H1 (cell line): Measurements from ENCODE around the gene BAIAP2L2. TPM values are rescaled to one million over a fixed set of nuclear protein-coding genes. Genes with fewer than 3 reads are reported as not detected.

ENCODE experiments used
- CTCF ChIA-PET: fragments of 300-600 bp; sonication (Branson Sonifier 250); formaldehyde crosslinking; loops from one replicate; lab custom pipeline; 2021; ENCODE audit not compliant: partially characterized antibody; lab: Charles Lee
- POLR2A ChIA-PET: fragments of 300-600 bp; sonication (Branson Sonifier 250); formaldehyde crosslinking; loops from one replicate; lab custom pipeline; 2021; ENCODE audit warnings: inconsistent platforms; ENCODE audit not compliant: partially characterized antibody; lab: Charles Lee
- DNase-seq, 2 experiments: peaks; one replicate each; pipeline versions ENCODE4 v3.0.0 to v3.0.0-alpha.2; 2010 to 2022; ENCODE audit warnings: low spot score in 2 of 2, low read depth in 1 of 2, mixed read lengths in 1 of 2
- FAIRE-seq: peaks from 2 replicates; lab custom pipeline; 2011; peaks lifted over from hg19 to GRCh38; lab: Jason Lieb, UNC
- H2AFZ ChIP-seq: 2 replicates; pipeline ENCODE4 v1.8.1; 2012; ENCODE audit warnings: low read length, inconsistent platforms
- H2AK5ac ChIP-seq: 2 replicates; pipeline ENCODE4 v1.6.1; 2013; ENCODE audit warnings: low read depth, low read length
- H2BK120ac ChIP-seq: replicated peaks from 2 replicates; pipeline ENCODE3; 2013; ENCODE audit warnings: low read depth, low read length, inconsistent platforms
- H2BK12ac ChIP-seq: 2 replicates; pipeline ENCODE4 v1.6.1; 2013; ENCODE audit warnings: low read depth, low read length
- H2BK15ac ChIP-seq: 2 replicates; pipeline ENCODE4 v1.6.1; 2013; ENCODE audit warnings: low read length
- H2BK20ac ChIP-seq: 2 replicates; pipeline ENCODE4 v1.6.1; 2013; ENCODE audit warnings: low read length
- H2BK5ac ChIP-seq: 2 replicates; pipeline ENCODE4 v1.6.1; 2013; ENCODE audit warnings: low read depth, low read length
- H3K14ac ChIP-seq: 2 replicates; pipeline ENCODE4 v1.6.1; 2013; ENCODE audit warnings: inconsistent platforms; ENCODE audit not compliant: insufficient read length
- H3K18ac ChIP-seq: 2 replicates; pipeline ENCODE4 v1.6.1; 2013; ENCODE audit warnings: low read length; ENCODE audit errors: extremely low read depth
- H3K23ac ChIP-seq: 2 replicates; pipeline ENCODE4 v1.6.1; 2013; ENCODE audit warnings: inconsistent platforms; ENCODE audit not compliant: insufficient read length
- H3K23me2 ChIP-seq: 2 replicates; pipeline ENCODE4 v1.6.1; 2013; ENCODE audit warnings: low read depth, low read length
- H3K27ac ChIP-seq: 2 replicates; pipeline ENCODE4 v1.6.1; 2011; ENCODE audit warnings: low read depth, low read length, inconsistent platforms
- H3K27me3 ChIP-seq, 4 experiments: replicated peaks in 1 of 4; 1 replicate in 1 of 4; 2 replicates in 3 of 4; pipeline versions ENCODE4 v1.6.1 to v1.8.1; 2011 to 2013; ENCODE audit warnings: low read length in 3 of 4, mild to moderate bottlenecking in 3 of 4, inconsistent platforms in 2 of 4, mixed read lengths in 2 of 4, moderate library complexity in 1 of 4; ENCODE audit not compliant: control insufficient read depth in 3 of 4, insufficient read depth in 3 of 4; ENCODE audit errors: extremely low read depth in 1 of 4
- H3K36me3 ChIP-seq, 4 experiments: 2 replicates each; pipeline versions ENCODE4 v1.6.1 to v1.8.1; 2011 to 2013; ENCODE audit warnings: mild to moderate bottlenecking in 4 of 4, low read length in 3 of 4, moderate library complexity in 2 of 4, control low read depth in 1 of 4, inconsistent platforms in 1 of 4; ENCODE audit not compliant: insufficient read depth in 4 of 4, control insufficient read depth in 2 of 4
- H3K4ac ChIP-seq: replicated peaks from 2 replicates; pipeline ENCODE3; 2013; ENCODE audit warnings: low read length, low read depth, mixed read lengths, inconsistent platforms; ENCODE audit not compliant: insufficient read length
- H3K4me1 ChIP-seq, 4 experiments: replicated peaks in 1 of 4; 1 replicate in 1 of 4; 2 replicates in 3 of 4; pipeline versions ENCODE4 v1.6.1 to v1.8.1; 2011 to 2013; ENCODE audit warnings: low read length in 3 of 4, inconsistent platforms in 2 of 4, mixed read lengths in 1 of 4; ENCODE audit not compliant: insufficient read depth in 4 of 4, control insufficient read depth in 3 of 4
- H3K4me2 ChIP-seq, 2 experiments: 2 replicates each; pipeline versions ENCODE4 v1.6.1 to v1.8.1; 2011 to 2013; ENCODE audit warnings: low read depth in 2 of 2, low read length in 2 of 2, control low read depth in 1 of 2, inconsistent platforms in 1 of 2, mild to moderate bottlenecking in 1 of 2; ENCODE audit not compliant: insufficient read depth in 1 of 2
- H3K4me3 ChIP-seq, 4 experiments: fragments of 200-600, 300-600 bp in 1 of 4; sonication (generic), shearing (Covaris generic), sonication (Bioruptor Twin) in 1 of 4; 2 replicates each; pipeline versions ENCODE4 v1.5.1 to v1.8.1; 2011 to 2016; ENCODE audit warnings: low read length in 4 of 4, low read depth in 3 of 4, control low read depth in 2 of 4, inconsistent platforms in 2 of 4, mild to moderate bottlenecking in 2 of 4, mixed read lengths in 1 of 4, moderate library complexity in 1 of 4; ENCODE audit not compliant: insufficient read depth in 2 of 4; ENCODE audit errors: extremely low read depth in 1 of 4
- H3K56ac ChIP-seq: replicated peaks from 2 replicates; pipeline ENCODE3; 2013; ENCODE audit warnings: low read depth, mild to moderate bottlenecking, mixed read lengths, low read length, inconsistent platforms; ENCODE audit not compliant: insufficient read length
- H3K79me1 ChIP-seq: 2 replicates; pipeline ENCODE4 v1.6.1; 2013; ENCODE audit warnings: low read depth, low read length, control low read depth
- H3K79me2 ChIP-seq, 2 experiments: 2 replicates each; pipeline versions ENCODE4 v1.6.1 to v1.8.1; 2012 to 2013; ENCODE audit warnings: low read length in 2 of 2, mild to moderate bottlenecking in 2 of 2, inconsistent platforms in 1 of 2; ENCODE audit not compliant: insufficient read depth in 2 of 2, control insufficient read depth in 1 of 2
- H3K9ac ChIP-seq, 4 experiments: replicated peaks in 1 of 4; 1 replicate in 1 of 4; 2 replicates in 3 of 4; pipeline versions ENCODE4 v1.6.1 to v1.8.1; 2011 to 2013; ENCODE audit warnings: low read depth in 3 of 4, low read length in 3 of 4, control low read depth in 2 of 4, mild to moderate bottlenecking in 2 of 4, moderate library complexity in 2 of 4, inconsistent platforms in 1 of 4; ENCODE audit errors: extremely low read depth in 1 of 4
- H3K9me3 ChIP-seq, 2 experiments: 2 replicates each; pipeline versions ENCODE4 v1.6.1 to v1.8.1; 2012 to 2013; ENCODE audit warnings: mild to moderate bottlenecking in 2 of 2, moderate library complexity in 2 of 2, control low read depth in 1 of 2, inconsistent platforms in 1 of 2, low read depth in 1 of 2, low read length in 1 of 2, mixed read lengths in 1 of 2; ENCODE audit not compliant: insufficient read depth in 2 of 2
- H4K20me1 ChIP-seq, 2 experiments: replicated peaks in 1 of 2; 2 replicates each; pipeline versions ENCODE3 to v1.8.1; 2011 to 2013; ENCODE audit warnings: inconsistent platforms in 2 of 2, low read length in 2 of 2, mild to moderate bottlenecking in 1 of 2; ENCODE audit not compliant: insufficient read depth in 2 of 2, control insufficient read depth in 1 of 2
- H4K5ac ChIP-seq: 2 replicates; pipeline ENCODE4 v1.6.1; 2013; ENCODE audit warnings: low read length, low read depth, mixed read lengths, inconsistent platforms; ENCODE audit not compliant: insufficient read length
- H4K8ac ChIP-seq: 2 replicates; pipeline ENCODE4 v1.8.0; 2013; ENCODE audit warnings: mild to moderate bottlenecking, moderate library complexity, low read length, inconsistent platforms; ENCODE audit not compliant: insufficient read depth; ENCODE audit errors: extremely low read depth
- H4K91ac ChIP-seq: replicated peaks from 2 replicates; pipeline ENCODE3; 2013; ENCODE audit warnings: low read length, mixed read lengths, inconsistent platforms; ENCODE audit not compliant: insufficient read length
- WGBS, 2 experiments: shearing (Covaris generic) in 1 of 2; methylation state at CpG; one replicate each; pipeline versions ENCODE4 v1.1.6 to v1.1.7; 2013 to 2015; ENCODE audit warnings: low lambda C conversion rate in 2 of 2, mixed read lengths in 2 of 2, inconsistent platforms in 1 of 2, low coverage in 1 of 2, missing lambda C conversion rate in 1 of 2; ENCODE audit not compliant: insufficient replicate concordance in 2 of 2, insufficient coverage in 1 of 2, insufficient read length in 1 of 2; ENCODE audit errors: extremely low coverage in 1 of 2, missing lambda C conversion rate in 1 of 2; 5-methylcytosine and 5-hydroxymethylcytosine counted together
- polyA plus RNA-seq, 7 experiments: library from polyadenylated mRNA; depleted of rRNA in 3 of 7; stranded (reverse) in 5 of 7; unstranded in 2 of 7; fragments of >200 nt in 5 of 7; fragments of 200-250 nt in 2 of 7; gene quantifications; 1 replicate in 5 of 7; 2 replicates in 1 of 7; 4 replicates in 1 of 7; pipeline versions ENCODE4 v1.2.1 to v1.2.3, GENCODE V29; 2011 to 2013; ENCODE audit warnings: missing spikeins in 2 of 7, mixed read lengths in 2 of 7
- total RNA-seq: library from RNA; stranded (reverse); fragmentation: NEBNext Ultra II Directional; extraction: Animal tissue kit (Norgen Biotek cat#: 25700); gene quantifications from 2 replicates; pipeline ENCODE4 v1.2.1, GENCODE V29; 2021

BAIAP2L2 gene
- total and polyA plus RNA-seq, 2 of the 8 experiments (the other 6 are each of a cell fraction or from before 2014, with no cell fraction given): 5.4 to 10.0 TPM

- 91% methylated on average over 7 of the region's 7 CpGs; no CpG with 5 or more reads in 1 of the 2 experiments for WGBS, 2 experiments
- CTCF ChIA-PET: interaction anchor here (2.3 kb wide), 1 partner anchor 34 kb away, joined by 5 read pairs; no protein-coding TSS in a partner anchor
Observed at GRCh38 chr22:38132136-38132535, 21.7 kb upstream of the BAIAP2L2 start.

More at GRCh38 chr22:38132136-38132535, 21.7 kb upstream of the BAIAP2L2 start:
- Histone ChIP-seq H2BK15ac (no peak overlapping the region), H3K9ac (no peak overlapping the region; a peak in 1 of 7 replicates), H3K23me2 (no peaks in the 10 kb centered on the region), H3K4me3 (no peak overlapping the region), H3K4me1 (no peaks in the 10 kb centered on the region), H3K36me3 (no peaks in the 10 kb centered on the region), H3K4ac (no peak overlapping the region), H3K27ac (no peak overlapping the region), H3K4me2 (no peak overlapping the region), H3K14ac (no peak overlapping the region), H3K79me1 (no peaks in the 10 kb centered on the region), H2BK120ac (no peak overlapping the region), H3K18ac (no peak overlapping the region), H4K20me1 (peaks cover 0 to 4% of the 10 kb centered on the region in 2 experiments), H3K23ac (no peak overlapping the region), H2BK5ac (no peak overlapping the region), H4K91ac (no peak overlapping the region), H2BK12ac (no peak overlapping the region), H4K5ac (no peak overlapping the region), H2BK20ac (no peak overlapping the region), H2AFZ (no peak overlapping the region), H3K27me3 (no peaks in the 10 kb centered on the region), H3K56ac (no peak overlapping the region), H2AK5ac (no peak overlapping the region), H4K8ac (no peak overlapping the region), H3K9me3 (no peaks in the 10 kb centered on the region), H3K79me2 (no peaks in the 10 kb centered on the region)
- POLR2A ChIA-PET: interaction anchor here (1.1 to 1.7 kb wide), 2 partner anchors 10 to 66 kb away, joined by 3 to 4 read pairs; no protein-coding TSS in a partner anchor
- DNase-seq: no peak
- FAIRE-seq: no peak
